GM21360 (cell line): Measurements from ENCODE around the gene ANTXR1.

Experiments
- ATAC-seq: cut with Tn5 transposase; IDR thresholded peaks from one replicate; pipeline ENCODE4 v1.9.1; 2021; ENCODE audit warnings: mild to moderate bottlenecking, moderate library complexity; ENCODE audit not compliant: unreplicated experiment

Gene ANTXR1

GRCh38 chr2:69013142-69013839 lies at the start of gene ANTXR1:
Gene ANTXR1 (plus strand): TSS chr2:69013179. CDS start chr2:69013500, 321 bp downstream.
- no peak for ATAC-seq

DNA sequence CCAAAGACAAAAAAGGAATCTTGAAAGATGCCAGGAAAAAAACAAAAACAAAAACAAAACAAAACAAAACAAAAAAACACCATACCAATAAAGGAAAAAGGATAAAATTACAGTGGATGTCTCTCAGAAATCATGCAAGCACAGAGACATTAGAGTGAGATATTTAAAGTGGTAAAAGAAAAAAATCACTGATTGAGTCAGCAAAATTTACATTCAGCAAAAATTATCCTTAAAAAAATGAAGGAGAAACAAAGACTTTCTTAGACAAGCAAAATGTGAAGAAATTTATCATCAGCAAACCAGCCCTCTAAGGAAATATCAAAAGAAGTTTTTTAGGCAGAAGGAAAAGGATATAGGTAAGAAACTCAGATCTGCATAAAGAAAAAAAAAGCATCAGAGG lies 48.7 kb upstream of the ANTXR1 start:
- ATAC-seq, result no peak

DNA sequence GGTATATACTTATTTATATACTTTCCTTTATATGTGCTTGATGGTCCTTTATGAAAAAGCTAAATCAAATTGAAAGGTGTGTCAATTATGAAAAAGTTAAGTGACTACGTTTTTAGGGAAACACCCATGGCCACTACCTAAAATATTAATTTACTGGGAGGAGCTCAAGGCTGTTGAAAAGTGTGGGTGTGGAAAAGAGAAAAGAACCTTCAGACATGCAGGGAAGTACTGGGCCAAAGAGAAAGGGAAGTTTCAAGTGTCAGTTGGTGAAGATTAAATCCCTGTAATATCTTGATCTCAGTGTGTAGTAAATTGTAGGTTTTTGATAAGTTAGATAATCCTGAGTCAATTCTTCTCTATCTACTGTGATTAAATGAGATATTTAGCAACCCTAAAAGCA lies 44.8 kb upstream of the ANTXR1 start:
- ATAC-seq, result no peak

DNA sequence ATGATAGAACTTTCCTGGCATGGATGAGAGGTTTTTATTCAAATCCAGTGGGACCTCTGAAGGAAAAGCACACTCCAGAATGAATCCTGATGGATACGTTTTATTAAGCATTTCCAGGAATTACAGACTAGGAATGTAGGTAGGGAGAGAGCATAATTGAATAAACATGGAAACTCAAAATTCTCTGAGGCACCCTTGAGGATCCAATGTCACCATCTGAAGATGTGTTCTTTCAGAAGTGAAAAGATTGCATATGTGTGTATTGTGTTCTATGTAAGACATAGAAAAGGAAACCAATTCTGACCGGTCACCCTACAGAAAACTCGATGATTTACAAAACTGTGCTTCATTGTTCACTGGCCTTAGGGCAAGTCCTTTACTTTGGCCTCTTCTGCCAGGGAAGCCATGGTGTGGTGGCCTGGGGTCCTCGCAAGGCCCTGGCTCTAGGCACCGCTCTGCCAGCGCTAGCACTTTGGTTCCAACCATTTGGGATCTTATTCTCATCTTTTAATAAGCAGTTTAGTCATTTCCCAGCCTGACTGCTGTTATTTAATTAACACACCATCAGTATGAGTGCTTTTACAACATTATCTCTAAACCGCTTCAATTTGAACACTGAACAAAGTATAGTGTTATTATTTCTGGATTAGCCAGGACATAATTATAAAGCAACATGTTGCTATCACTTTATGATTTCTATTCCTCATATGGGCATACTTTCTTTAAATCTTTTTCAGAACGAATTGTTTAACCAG lies 43.1 kb upstream of the ANTXR1 start:
- no peak for ATAC-seq

DNA sequence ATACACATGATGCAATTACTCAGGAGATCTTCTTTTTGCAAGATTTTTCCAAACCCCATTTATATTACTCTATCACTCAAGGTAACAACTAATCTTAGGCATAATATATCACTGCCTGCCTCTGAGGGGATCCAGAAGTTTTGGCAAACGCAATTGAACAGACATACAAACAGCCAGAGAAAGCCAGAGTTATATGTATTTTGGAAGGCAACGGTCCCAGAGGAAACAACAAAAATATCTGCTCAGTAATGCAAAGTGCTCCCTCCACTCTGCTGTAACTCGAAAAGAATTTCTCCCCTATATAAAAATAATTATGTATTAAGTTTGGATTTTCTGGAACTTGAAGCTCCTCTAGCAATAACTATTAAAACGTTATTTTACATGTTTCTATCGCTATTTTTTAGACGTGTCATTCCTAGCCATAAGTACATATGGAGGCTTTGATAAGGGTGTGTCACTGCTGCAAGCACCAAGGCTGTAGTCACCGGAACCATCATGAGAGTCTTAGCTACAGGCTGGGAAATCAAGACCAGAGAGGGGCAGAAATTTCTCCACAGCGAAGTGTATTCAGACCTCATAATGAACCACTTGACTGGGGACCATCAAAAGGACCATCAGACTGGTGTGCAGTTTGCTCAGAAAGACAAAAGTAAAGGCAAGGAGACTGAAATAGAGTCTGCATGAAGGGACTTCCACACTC lies 42.3 kb upstream of the ANTXR1 start:
- ATAC-seq, result no peak

- ATAC-seq, result no peak
Measured at GRCh38 chr2:68971591-68972231, 41.3 kb upstream of the ANTXR1 start.

GRCh38 chr2:68974251-68974650 lies 38.7 kb upstream of the ANTXR1 start, which contains the start of gene GKN1:
Gene GKN1 (plus strand): TSS chr2:68974636. CDS start chr2:68974678, 42 bp downstream.
- ATAC-seq, result no peak

DNA sequence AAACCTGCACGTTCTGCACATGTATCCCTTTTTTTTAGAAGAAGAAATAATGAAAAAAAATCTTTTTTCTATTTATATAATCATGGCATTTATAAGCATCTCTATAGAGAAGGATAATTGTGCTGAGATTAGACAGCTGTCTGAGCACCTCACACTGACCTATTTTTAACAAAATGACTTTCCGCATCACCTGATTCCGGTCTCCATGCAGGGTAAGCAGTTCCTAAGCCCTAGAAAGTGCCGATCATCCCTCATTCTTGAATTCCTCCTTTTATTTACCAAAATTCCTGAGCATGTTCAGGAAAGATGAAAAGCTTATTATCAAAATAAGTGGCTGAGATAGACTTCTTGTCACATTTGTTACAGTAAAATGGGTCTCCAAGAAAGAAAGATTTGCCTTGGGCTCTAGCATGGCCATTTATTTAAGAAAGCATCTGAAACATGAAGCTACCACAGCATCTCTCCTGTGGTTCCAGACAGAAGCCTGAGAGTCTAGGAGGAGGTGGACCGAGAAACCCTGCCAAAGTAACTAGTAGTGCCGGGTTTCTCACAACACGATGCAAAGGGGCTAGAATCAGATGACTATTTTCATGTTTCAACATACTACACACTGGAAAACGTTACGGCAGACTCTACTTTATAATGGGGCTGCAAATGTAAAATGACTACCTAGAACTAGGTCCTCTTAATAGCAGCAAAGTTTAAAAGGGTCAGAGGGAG lies 37.9 kb upstream of the ANTXR1 start:
- no peak for ATAC-seq

- ATAC-seq, result no peak
Measured at GRCh38 chr2:68975844-68976243, 37.1 kb upstream of the ANTXR1 start.

DNA sequence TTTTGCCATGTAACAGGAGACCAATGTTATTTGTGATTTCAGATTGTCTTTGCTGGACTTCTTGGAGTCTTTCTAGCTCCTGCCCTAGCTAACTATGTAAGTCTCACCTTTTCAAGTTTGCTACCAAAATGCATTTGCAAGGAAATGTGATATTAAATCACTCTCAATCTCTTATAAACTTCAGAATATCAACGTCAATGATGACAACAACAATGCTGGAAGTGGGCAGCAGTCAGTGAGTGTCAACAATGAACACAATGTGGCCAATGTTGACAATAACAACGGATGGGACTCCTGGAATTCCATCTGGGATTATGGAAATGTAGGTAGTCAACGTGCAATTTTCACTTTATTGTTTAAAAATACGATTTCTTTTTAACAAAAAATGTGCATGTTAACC lies 35.5 kb upstream of the ANTXR1 start:
- no peak for ATAC-seq

DNA sequence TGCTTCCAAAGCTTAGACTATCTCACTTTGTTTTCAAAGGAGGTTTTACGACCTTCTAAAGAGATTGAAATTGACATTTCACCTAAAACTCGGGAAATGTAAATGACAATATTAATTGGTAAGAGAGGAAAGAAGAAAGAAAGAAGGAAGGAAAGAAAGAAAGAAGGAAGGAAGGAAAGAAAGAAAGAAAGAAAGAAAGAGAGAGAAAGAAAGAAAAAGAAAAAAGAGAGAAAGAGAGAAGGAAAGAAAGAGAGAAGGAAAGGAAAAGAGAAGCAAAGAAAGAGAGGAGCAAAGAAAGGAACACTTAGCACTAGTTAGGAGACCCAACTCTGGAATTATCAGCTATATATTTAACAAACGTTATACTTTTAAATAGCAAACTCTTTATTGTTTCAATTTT lies 34.9 kb upstream of the ANTXR1 start:
- ATAC-seq, result no peak

DNA sequence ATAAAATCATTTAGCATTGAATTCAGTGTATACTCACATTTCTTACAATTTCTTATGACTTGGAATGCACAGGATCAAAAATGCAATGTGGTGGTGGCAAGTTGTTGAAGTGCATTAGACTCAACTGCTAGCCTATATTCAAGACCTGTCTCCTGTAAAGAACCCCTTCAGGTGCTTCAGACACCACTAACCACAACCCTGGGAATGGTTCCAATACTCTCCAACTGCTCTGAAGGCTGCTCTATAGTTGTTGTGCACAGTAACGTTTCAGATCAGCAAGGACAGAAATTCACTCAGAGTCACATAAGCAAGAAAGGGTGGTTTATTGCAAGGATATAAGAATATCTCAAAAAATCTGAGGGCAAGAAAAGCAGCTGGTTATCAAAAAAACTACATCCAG lies 32.0 kb upstream of the ANTXR1 start:
- ATAC-seq, result no peak

- ATAC-seq, result no peak
Measured at GRCh38 chr2:68987021-68987503, 25.9 kb upstream of the ANTXR1 start.

- no peak for ATAC-seq
Measured at GRCh38 chr2:68989035-68989434, 23.9 kb upstream of the ANTXR1 start.

GRCh38 chr2:68992341-68992740 lies 20.6 kb upstream of the ANTXR1 start:
- no peak for ATAC-seq

- ATAC-seq, result no peak
Measured at GRCh38 chr2:68992933-68993332, 20.0 kb upstream of the ANTXR1 start.

GRCh38 chr2:68993660-68994059 lies 19.3 kb upstream of the ANTXR1 start:
- ATAC-seq, result no peak

GRCh38 chr2:68994864-68995263 lies 18.1 kb upstream of the ANTXR1 start:
- no peak for ATAC-seq

DNA sequence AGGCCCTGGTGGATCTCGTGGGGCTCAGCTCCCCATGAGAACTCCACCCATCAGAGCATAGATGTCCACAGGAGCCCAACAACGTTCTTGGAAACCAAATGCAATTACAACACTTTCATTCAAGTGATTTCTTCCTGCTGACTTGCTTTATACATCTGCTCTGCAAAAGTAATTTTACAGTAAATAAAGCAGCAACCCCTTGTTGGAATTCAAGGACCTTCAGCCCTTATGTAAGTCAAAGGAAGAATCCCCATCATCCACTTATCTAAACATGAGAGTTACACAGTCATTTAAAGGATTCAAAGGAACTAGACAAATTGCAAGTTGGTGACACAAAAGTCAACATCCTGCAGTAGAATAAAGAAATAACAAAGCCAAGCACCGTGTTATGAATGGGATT lies 17.1 kb upstream of the ANTXR1 start:
- no peak for ATAC-seq

DNA sequence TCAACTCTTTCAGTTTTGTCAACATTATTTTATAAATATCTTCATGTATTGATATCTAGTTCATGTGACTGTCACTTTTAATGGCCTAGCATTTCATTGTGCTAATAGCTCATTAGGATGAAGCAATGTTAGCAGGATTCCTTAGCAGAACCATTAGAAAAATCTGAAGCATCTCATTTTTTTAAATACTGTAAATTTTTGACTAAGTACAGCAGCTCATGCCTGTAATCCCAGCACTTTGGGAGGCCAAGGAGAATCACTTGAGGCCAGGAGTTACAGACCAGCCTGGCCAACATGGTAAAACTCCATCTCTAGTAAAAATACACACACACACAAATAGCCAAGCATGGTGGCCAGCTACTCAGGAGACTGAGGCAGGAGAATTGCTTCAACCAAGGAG lies 15.6 kb upstream of the ANTXR1 start:
- ATAC-seq, result no peak

GRCh38 chr2:69001879-69002278 lies 11.1 kb upstream of the ANTXR1 start:
- no peak for ATAC-seq
